ENCODE data around the gene MEAK7. TPM values are rescaled to one million over a fixed set of nuclear protein-coding genes. Genes with fewer than 3 reads are reported as not detected.

Gene MEAK7
- total RNA-seq, 1 donor from 2014 or later = 8.2 TPM

DNA sequence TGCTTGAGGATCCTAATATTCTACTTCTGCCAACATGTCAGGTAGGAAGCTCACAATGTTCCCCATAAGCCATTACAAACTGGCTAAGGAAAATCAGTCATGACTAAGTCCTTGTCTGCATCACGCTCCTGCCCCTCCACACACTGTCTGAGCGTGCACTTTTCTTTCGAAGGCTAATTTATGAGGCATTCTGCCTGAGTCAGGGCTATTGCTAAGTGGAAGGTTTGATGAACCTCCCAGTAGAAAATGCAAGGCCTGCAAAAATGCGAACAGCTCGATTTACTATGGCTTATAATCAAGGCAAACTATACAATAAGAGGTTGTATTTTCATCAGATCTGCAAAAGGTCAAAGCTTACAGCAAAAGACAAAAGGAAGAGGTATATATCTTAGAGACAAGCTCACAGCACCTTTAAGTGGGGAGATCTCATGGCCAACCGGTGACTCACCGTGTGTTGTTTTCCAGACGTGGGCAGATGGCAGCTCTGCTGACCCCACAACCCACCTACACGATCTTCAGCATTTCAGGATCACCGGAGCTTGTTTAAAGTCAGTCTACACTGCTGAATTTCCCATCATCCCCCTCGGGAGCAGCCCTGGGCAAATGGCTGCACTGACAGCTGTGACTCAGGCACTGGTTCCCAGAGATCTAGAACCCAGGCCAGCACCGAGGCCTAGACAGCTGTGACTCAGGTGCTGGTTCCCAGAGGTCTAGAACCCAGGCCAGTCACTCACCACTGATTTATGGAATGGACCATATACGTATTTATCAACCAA is 26.1 kb downstream of the MEAK7 start:
- no peak for FAIRE-seq
- no peak for DNase-seq (ENCODE audit: low spot score in 2 of 2)

- FAIRE-seq (no peak), DNase-seq (ENCODE audit: low spot score in 2 of 2) (no peak)
Measured at GRCh38 chr16:84477661-84478060, 26.8 kb downstream of the MEAK7 start.

DNA sequence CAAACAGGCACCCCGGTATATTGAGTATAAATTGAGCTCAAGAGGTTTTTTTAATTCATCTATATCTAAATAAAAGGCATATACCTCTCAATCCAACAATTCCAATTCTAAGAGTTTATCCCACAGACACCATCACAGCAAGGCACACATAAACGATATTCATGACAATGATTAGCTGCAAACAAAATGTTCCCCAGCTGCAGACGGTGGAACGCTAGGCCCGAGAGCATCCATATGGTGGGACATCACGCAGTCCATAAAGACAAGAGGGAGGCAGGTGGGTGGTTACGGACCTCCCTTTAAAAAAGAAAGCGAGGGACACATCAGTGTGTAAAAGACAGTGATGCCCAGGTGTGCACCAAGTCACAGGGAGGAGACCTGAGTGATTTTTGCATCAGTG is 28.1 kb downstream of the MEAK7 start:
- DNase-seq (ENCODE audit: low spot score in 2 of 2) (no peak), FAIRE-seq (no peak)

DNA sequence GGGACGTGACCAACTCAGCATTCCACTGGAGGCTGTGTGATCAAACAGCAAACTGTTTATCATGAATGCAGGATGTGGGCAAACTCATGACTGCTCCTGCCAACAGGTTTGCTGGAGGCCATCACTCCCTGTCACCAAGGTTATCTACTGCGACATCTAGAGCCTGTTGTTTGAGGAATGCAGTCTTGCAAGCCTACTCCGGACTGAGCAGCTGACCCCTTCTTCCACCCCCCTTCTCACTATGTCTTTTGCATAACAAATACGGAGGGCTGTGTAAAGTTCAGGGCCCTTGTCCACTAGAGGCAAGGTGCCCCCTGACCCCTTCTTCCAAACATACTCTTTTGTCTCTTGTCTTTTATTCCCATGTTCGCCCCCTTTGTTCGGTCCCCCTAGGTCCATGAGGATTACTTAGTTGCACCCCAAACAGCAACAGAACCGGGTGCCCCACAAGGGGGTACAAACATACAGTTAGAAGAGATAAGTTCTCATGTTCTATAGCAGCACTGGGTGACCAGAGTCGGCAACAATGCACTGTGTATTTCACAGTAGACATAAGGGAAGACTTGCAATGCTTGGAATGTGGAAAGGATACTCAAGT is 28.7 kb downstream of the MEAK7 start:
- DNase-seq (ENCODE audit: low spot score in 2 of 2) = no peak
- FAIRE-seq = no peak

GRCh38 chr16:84471966-84472365 is 32.5 kb downstream of the MEAK7 start:
- no peak for FAIRE-seq
- DNase-seq (ENCODE audit: low spot score in 2 of 2) = no peak

- DNase-seq (ENCODE audit: low spot score in 2 of 2) = no peak
- FAIRE-seq = no peak
Measured at GRCh38 chr16:84471316-84471715, 33.1 kb downstream of the MEAK7 start.

- DNase-seq (ENCODE audit: low spot score in 2 of 2) = no peak
- FAIRE-seq = no peak
Measured at GRCh38 chr16:84467709-84468108, 36.8 kb downstream of the MEAK7 start.

GRCh38 chr16:84467256-84467655 is 37.2 kb downstream of the MEAK7 start:
- no peak for FAIRE-seq
- DNase-seq (ENCODE audit: low spot score in 2 of 2) = no peak

DNA sequence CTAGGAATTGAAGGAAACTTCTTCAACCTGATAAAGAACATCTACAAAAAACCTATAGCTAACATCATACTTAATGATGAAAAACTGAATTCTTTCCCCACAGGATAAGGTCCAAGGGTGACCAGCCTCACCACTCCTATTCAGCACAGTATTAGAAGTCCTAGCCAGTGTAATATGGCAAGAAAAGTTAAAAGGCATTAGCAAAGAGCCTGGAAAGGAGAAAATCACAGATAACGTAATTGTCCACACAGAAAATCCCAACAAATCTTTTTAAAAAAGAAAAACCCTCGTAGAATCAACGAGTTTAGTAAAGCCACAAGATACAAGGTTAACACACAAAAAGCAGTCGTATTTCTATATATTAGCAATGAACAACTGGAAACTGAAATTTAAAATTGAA is 37.8 kb downstream of the MEAK7 start:
- DNase-seq (ENCODE audit: low spot score in 2 of 2) (no peak), FAIRE-seq (no peak)

DNA sequence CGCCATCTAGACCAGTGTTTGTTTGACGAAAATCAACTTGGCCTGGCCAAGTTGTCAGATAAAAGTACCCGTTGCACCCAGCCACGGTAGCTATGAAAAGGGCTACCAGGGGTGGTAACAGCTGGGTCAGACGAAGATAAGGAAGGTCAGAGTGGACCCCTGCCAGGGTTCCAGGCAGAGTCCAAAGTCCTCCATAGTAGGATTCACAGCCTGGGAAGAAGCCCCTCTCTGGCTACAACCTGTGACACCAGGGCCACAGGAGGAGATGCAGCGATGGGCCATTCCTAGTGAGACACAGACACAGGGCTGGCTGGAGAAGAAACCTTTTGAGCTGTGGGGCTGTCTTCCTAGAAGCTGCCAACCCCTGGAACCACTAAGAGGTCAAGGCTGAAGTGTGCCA is 39.3 kb downstream of the MEAK7 start:
- DNase-seq (ENCODE audit: low spot score in 2 of 2) (no peak), FAIRE-seq (no peak)

GRCh38 chr16:84464116-84464515 is 40.3 kb downstream of the MEAK7 start:
- no peak for DNase-seq (ENCODE audit: low spot score in 2 of 2)
- FAIRE-seq = no peak

GRCh38 chr16:84463221-84463620 is 41.2 kb downstream of the MEAK7 start:
- DNase-seq (ENCODE audit: low spot score in 2 of 2) (no peak), FAIRE-seq (no peak)

GRCh38 chr16:84462296-84463210 is 41.9 kb downstream of the MEAK7 start:
- FAIRE-seq = no peak
- DNase-seq (ENCODE audit: low spot score in 2 of 2) = no peak

- FAIRE-seq = no peak
- DNase-seq (ENCODE audit: low spot score in 2 of 2) = no peak
Measured at GRCh38 chr16:84461413-84462295, 42.8 kb downstream of the MEAK7 start.

GRCh38 chr16:84461029-84461412 is 43.4 kb downstream of the MEAK7 start:
- FAIRE-seq (no peak), DNase-seq (ENCODE audit: low spot score in 2 of 2) (no peak)

- no peak for FAIRE-seq
- DNase-seq (ENCODE audit: low spot score in 2 of 2) = no peak
Measured at GRCh38 chr16:84460406-84461028, 43.9 kb downstream of the MEAK7 start.

- no peak for DNase-seq (ENCODE audit: low spot score in 2 of 2)
- FAIRE-seq = no peak
Measured at GRCh38 chr16:84459941-84460405, 44.5 kb downstream of the MEAK7 start.

DNA sequence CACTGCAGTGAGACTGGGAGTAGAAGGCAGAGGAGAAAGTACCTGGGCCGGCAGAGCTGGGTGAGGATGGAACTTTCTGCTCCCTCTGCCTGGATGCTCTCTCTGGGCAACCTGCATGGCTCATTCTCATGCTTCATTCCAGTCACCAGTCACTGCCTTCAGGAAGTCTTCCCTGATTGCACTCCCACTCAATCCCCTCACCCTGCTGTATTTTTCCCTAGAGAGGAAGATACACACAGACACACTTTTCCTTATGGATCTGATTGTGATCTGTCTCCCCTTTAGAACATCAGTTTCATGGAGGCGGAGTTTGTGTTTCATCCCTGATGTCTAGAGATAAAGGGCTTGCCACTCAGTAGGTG is 44.9 kb downstream of the MEAK7 start:
- no peak for DNase-seq (ENCODE audit: low spot score in 2 of 2)
- FAIRE-seq = no peak

DNA sequence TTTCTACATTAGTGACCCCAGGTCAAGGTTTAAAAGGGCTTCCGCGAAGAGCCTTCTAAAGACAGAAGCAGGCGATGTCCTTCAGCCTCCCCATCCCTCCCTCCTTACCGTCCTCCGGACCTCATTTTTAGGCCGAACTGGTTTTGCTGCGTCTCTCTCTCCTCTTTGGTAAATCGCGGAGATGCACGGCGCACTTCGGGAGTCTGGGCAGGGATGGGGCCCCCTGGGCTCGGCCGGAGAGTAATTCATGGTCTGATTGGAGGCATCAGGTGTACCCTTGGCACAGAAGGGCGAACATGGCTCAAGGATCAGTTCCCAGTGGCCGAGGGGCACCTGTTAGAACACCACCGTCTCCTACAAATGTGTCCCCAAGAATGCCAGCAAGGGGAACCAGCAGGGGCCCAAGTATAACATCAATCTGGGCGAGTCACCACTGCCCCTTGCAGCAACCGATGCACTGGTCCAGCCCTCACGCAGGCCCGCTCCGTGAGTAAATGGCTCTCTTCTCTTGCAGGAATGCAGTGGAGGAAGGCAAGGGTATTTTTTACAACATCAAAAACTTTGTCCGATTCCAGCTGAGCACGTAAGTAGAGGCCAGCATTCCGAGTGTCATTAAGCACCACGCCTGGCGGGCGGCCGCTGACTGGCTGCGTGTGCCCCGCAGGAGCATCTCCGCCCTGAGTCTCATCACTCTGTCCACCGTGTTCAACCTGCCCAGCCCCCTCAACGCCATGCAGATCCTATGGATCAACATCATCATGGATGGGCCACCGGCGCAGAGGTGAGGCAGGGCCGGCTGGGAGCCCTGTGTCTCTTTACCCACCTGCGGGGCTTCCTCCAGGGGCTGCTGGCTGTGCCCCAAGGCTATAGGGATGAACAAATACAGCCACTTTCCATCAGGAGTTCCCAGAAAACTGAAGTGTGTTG is 45.6 kb downstream of the MEAK7 start:
- no peak for DNase-seq (ENCODE audit: low spot score in 2 of 2)
- no peak for FAIRE-seq
